ENCODE data around the gene OR6C6. TPM values are rescaled to one million over a fixed set of nuclear protein-coding genes. Genes with fewer than 3 reads are reported as not detected.

OR6C6 gene
- total and polyA plus RNA-seq, 9 donors: not detected

Other genes starting within 250 kb of the OR6C6 start
- not detected for gene OR9K2, start 170.2 kb downstream of the OR6C6 start, total RNA-seq
- not detected for gene OR9K2, start 170.2 kb downstream of the OR6C6 start, polyA plus RNA-seq
- not detected for gene OR10A7, start 75.5 kb downstream of the OR6C6 start, total RNA-seq
- not detected for gene OR10A7, start 75.5 kb downstream of the OR6C6 start, polyA plus RNA-seq
- not detected for gene OR6C74, start 52.0 kb downstream of the OR6C6 start, total RNA-seq
- not detected for gene OR6C74, start 52.0 kb downstream of the OR6C6 start, polyA plus RNA-seq
- not detected for gene OR6C1, start 17.8 kb upstream of the OR6C6 start, total RNA-seq
- gene OR6C1, start 17.8 kb upstream of the OR6C6 start, polyA plus RNA-seq: not detected
- gene OR6C3, start 34.2 kb upstream of the OR6C6 start, total RNA-seq: not detected
- gene OR6C3, start 34.2 kb upstream of the OR6C6 start, polyA plus RNA-seq: not detected
- not detected for gene OR6C75, start 66.4 kb upstream of the OR6C6 start, total RNA-seq
- not detected for gene OR6C75, start 66.4 kb upstream of the OR6C6 start, polyA plus RNA-seq
- gene OR6C65, start 104.0 kb upstream of the OR6C6 start, total RNA-seq: not detected
- not detected for gene OR6C65, start 104.0 kb upstream of the OR6C6 start, polyA plus RNA-seq
- gene OR6C76, start 129.7 kb upstream of the OR6C6 start, total RNA-seq: not detected
- not detected for gene OR6C76, start 129.7 kb upstream of the OR6C6 start, polyA plus RNA-seq
- not detected for gene OR6C2, start 147.5 kb upstream of the OR6C6 start, total RNA-seq
- not detected for gene OR6C2, start 147.5 kb upstream of the OR6C6 start, polyA plus RNA-seq
- not detected for gene OR6C70, start 173.6 kb upstream of the OR6C6 start, total RNA-seq
- gene OR6C70, start 173.6 kb upstream of the OR6C6 start, polyA plus RNA-seq: not detected
- not detected for gene OR6C68, start 195.8 kb upstream of the OR6C6 start, total RNA-seq
- not detected for gene OR6C68, start 195.8 kb upstream of the OR6C6 start, polyA plus RNA-seq